Smooth muscle cell (in vitro differentiated cells): Measurements from ENCODE around the gene LAMA2. TPM values are rescaled to one million over a fixed set of nuclear protein-coding genes. Genes with fewer than 3 reads are reported as not detected.

Source experiments
- DNase-seq: peaks from one replicate; lab custom pipeline; 2025; ENCODE audit not compliant: unreplicated experiment; lab: John Stamatoyannopoulos, UW
- H2AFZ ChIP-seq: fragments of 200-600 bp; sonication (generic); 2 replicates; pipeline ENCODE4 v1.6.0; 2016; ENCODE audit warnings: antibody characterized with exemption, low read depth, mild to moderate bottlenecking
- H3F3A ChIP-seq: fragments of 200-600 bp; sonication (generic); 2 replicates; pipeline ENCODE4 v1.6.0; 2017; ENCODE audit warnings: antibody characterized with exemption, low read depth
- H3K27ac ChIP-seq: fragments of 200-600 bp; sonication (generic); 2 replicates; pipeline ENCODE4 v1.5.1; 2016; ENCODE audit warnings: low read depth, mild to moderate bottlenecking
- H3K27me3 ChIP-seq: fragments of 200-600 bp; sonication (generic); 2 replicates; pipeline ENCODE4 v1.6.1; 2016; ENCODE audit warnings: low read depth, mild to moderate bottlenecking
- H3K36me3 ChIP-seq: fragments of 200-600 bp; sonication (generic); 2 replicates; pipeline ENCODE4 v1.5.1; 2016; ENCODE audit warnings: low read depth
- H3K4me1 ChIP-seq: fragments of 200-600 bp; sonication (generic); 2 replicates; pipeline ENCODE4 v1.5.1; 2016; ENCODE audit warnings: low read depth
- H3K4me2 ChIP-seq: fragments of 200-600 bp; sonication (generic); 2 replicates; pipeline ENCODE4 v1.6.0; 2016; ENCODE audit warnings: mild to moderate bottlenecking
- H3K4me3 ChIP-seq: fragments of 200-600 bp; sonication (generic); 2 replicates; pipeline ENCODE4 v1.5.1; 2016; ENCODE audit warnings: mild to moderate bottlenecking
- H3K79me2 ChIP-seq: fragments of 200-600 bp; sonication (generic); 2 replicates; pipeline ENCODE4 v1.6.0; 2016; ENCODE audit warnings: low read depth, mild to moderate bottlenecking
- H3K9ac ChIP-seq: fragments of 200-600 bp; sonication (generic); 2 replicates; pipeline ENCODE4 v1.6.0; 2016; ENCODE audit warnings: low read depth
- H3K9me3 ChIP-seq: fragments of 200-600 bp; sonication (generic); replicated peaks from 2 replicates; pipeline ENCODE4 v1.5.1; 2016; ENCODE audit warnings: low read depth
- H4K20me1 ChIP-seq: fragments of 200-600 bp; sonication (generic); 2 replicates; pipeline ENCODE4 v1.6.0; 2016; ENCODE audit warnings: low read depth
- WGBS: methylation state at CpG from one replicate; pipeline ENCODE4 v1.1.7; 2016; ENCODE audit warnings: low lambda C conversion rate; 5-methylcytosine and 5-hydroxymethylcytosine counted together
- polyA plus RNA-seq: library from polyadenylated mRNA; unstranded; fragments of >200 nt; fragmentation: Nextera tagmentation; extraction: Ambion mirVana; gene quantifications from 2 replicates; pipeline ENCODE4 v1.2.1, GENCODE V29; 2016
- total RNA-seq: library from RNA; depleted of rRNA; stranded (reverse); fragments of >200 nt; gene quantifications from 2 replicates; pipeline ENCODE4 v1.2.3, GENCODE V29; 2014
- TF ChIP-seq, protein P1 (sequence below): fragments of 200-600 bp; sonication (generic); IDR thresholded peaks from 2 replicates; pipeline ENCODE4 v1.5.1; 2017; ENCODE audit warnings: borderline replicate concordance, mild to moderate bottlenecking, antibody characterized with exemption; ENCODE audit not compliant: insufficient read depth, poor library complexity, severe bottlenecking

Gene LAMA2
- total and polyA plus RNA-seq, 2 experiments from 2014 or later: 21.7 to 92.9 TPM

DNA sequence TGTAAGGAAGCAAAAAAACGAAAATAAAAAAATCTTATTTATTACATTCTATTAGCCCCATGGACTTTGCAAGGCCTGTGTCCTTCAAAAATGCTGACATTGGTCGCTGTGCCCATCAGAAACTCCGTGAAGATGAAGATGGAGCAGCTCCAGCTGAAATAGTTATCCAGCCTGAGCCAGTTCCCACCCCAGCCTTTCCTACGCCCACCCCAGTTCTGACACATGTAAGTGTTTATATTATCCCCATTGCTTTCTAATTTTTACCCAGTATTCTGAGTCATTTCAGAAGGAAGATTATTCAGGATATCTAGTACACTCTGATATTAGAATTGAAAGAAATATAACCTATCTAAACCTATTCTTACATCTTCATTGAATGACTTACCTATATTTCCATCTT is 609.3 kb downstream of the LAMA2 start:
- WGBS: 57% methylated on average over 4 of the region's 4 CpGs
- Histone ChIP-seq H3F3A (peaks cover 46% of the 10 kb centered on the region), H3K36me3 (no peaks in the 10 kb centered on the region), H3K9ac (peak overlapping the region; percentile 98), H2AFZ (no peak overlapping the region), H3K27me3 (no peaks in the 10 kb centered on the region), H3K9me3 (no peaks in the 10 kb centered on the region), H3K27ac (peak overlapping the region; percentile 100), H3K79me2 (no peaks in the 10 kb centered on the region), H3K4me3 (no peak overlapping the region), H4K20me1 (no peaks in the 10 kb centered on the region), H3K4me2 (peak overlapping the region; percentile 84), H3K4me1 (peaks cover 31% of the 10 kb centered on the region)
- no peak for DNase-seq
- TF ChIP-seq, protein P1, sequence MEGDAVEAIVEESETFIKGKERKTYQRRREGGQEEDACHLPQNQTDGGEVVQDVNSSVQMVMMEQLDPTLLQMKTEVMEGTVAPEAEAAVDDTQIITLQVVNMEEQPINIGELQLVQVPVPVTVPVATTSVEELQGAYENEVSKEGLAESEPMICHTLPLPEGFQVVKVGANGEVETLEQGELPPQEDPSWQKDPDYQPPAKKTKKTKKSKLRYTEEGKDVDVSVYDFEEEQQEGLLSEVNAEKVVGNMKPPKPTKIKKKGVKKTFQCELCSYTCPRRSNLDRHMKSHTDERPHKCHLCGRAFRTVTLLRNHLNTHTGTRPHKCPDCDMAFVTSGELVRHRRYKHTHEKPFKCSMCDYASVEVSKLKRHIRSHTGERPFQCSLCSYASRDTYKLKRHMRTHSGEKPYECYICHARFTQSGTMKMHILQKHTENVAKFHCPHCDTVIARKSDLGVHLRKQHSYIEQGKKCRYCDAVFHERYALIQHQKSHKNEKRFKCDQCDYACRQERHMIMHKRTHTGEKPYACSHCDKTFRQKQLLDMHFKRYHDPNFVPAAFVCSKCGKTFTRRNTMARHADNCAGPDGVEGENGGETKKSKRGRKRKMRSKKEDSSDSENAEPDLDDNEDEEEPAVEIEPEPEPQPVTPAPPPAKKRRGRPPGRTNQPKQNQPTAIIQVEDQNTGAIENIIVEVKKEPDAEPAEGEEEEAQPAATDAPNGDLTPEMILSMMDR: no peak

DNA sequence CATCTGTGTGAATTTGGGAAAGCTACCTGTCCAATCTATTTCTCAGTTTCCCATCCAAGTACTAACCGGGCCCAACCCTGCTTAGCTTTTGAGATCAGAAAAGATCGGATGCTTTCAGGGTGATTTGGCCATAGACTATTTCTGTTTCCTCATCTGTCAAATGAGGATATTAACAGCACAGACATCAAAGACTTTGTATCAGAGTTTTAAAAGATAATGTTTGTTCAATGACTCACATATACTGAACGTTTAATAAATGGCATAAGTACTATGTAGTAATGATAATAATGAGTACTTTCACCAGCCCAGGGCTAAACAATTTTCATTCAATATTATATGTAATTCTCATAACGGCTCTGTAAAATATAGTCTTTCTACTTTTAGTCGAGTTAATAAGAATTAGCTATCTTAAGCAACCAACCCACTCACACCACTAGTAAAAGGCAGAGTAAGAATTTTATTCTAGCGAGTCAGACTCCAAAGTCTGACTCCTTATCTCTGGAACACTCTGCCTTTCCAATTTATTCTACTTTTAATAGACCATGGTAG is 610.5 kb downstream of the LAMA2 start:
- no peaks in the 10 kb centered on the region for H3K27me3 ChIP-seq
- H3F3A ChIP-seq: peaks cover 46% of the 10 kb centered on the region
- H3K36me3 ChIP-seq: no peaks in the 10 kb centered on the region
- 4% methylated on average over 6 of the region's 6 CpGs for WGBS
- H3K27ac ChIP-seq: peak overlapping the region; percentile 100
- H3K4me3 ChIP-seq: no peak overlapping the region
- H2AFZ ChIP-seq: no peak overlapping the region
- TF ChIP-seq, protein P1: no peak
- no peaks in the 10 kb centered on the region for H3K79me2 ChIP-seq
- H3K4me1 ChIP-seq: peaks cover 31% of the 10 kb centered on the region
- H4K20me1 ChIP-seq: no peaks in the 10 kb centered on the region
- H3K4me2 ChIP-seq: peak overlapping the region; percentile 84
- no peak for DNase-seq
- peak overlapping the region; percentile 41 for H3K9ac ChIP-seq
- no peaks in the 10 kb centered on the region for H3K9me3 ChIP-seq

DNA sequence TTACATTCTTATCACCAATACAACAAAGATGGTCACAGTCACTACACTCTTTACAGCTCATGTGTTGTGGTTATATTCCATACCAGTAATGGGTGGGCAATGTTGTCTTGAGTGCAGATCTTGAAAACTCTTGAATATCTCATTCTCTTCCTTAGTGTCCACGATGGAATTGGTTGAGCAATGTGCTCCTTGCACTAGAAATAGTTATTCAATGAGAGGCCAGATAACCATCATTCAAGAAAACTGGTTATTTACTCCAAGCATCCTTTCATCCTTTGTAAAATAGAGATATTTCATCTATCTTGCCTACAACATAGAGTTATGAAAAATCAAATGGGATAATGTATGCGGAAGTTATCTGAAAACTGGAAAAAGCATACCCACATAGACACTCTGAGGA is 611.2 kb downstream of the LAMA2 start:
- Histone ChIP-seq H3K79me2 (no peaks in the 10 kb centered on the region), H3K4me2 (peak overlapping the region; percentile 84), H3K9me3 (no peaks in the 10 kb centered on the region), H2AFZ (no peak overlapping the region), H3K36me3 (no peaks in the 10 kb centered on the region), H3K9ac (no peak overlapping the region), H4K20me1 (no peaks in the 10 kb centered on the region), H3K27ac (peak overlapping the region; percentile 100), H3K4me3 (no peak overlapping the region), H3K4me1 (peaks cover 25% of the 10 kb centered on the region), H3K27me3 (no peaks in the 10 kb centered on the region), H3F3A (peaks cover 41% of the 10 kb centered on the region)
- 69% methylated on average over 2 of the region's 2 CpGs for WGBS
- no peak for DNase-seq
- TF ChIP-seq, protein P1: no peak

- no peak overlapping the region for H3K9ac ChIP-seq
- H3K79me2 ChIP-seq: no peaks in the 10 kb centered on the region
- H3F3A ChIP-seq: peaks cover 36% of the 10 kb centered on the region
- H3K4me1 ChIP-seq: peaks cover 25% of the 10 kb centered on the region
- no peak overlapping the region for H2AFZ ChIP-seq
- no peaks in the 10 kb centered on the region for H3K27me3 ChIP-seq
- H4K20me1 ChIP-seq: no peaks in the 10 kb centered on the region
- H3K9me3 ChIP-seq: no peaks in the 10 kb centered on the region
- peak overlapping the region; percentile 100 for H3K27ac ChIP-seq
- H3K4me3 ChIP-seq: no peak overlapping the region
- H3K4me2 ChIP-seq: no peak overlapping the region
- no peaks in the 10 kb centered on the region for H3K36me3 ChIP-seq
- TF ChIP-seq, protein P1: no peak
- DNase-seq: no peak
These were observed 611.6 kb downstream of the LAMA2 start for GRCh38 chr6:129494586-129494985.
